Lower lobe of right lung (tissue), 2 donors: ENCODE results near the gene CEACAM16. TPM values are rescaled to one million over a fixed set of nuclear protein-coding genes. Genes with fewer than 3 reads are reported as not detected.
A peak's percentile ranks its signal among the peaks of the same experiment; 100 is the strongest.

Source experiments
- ATAC-seq, 2 donors: fragments of 200-7000 bp; cut with Tn5 transposase; one replicate each; pipeline ENCODE4 v1.9.1; 2020 to 2022; ENCODE audit warnings: mild to moderate bottlenecking in 2 of 2, moderate library complexity in 2 of 2
- DNase-seq: peaks from one replicate; pipeline ENCODE4 v3.0.0-alpha.2; 2020
- H3K27ac ChIP-seq: fragments of 200-600 bp; one replicate; pipeline ENCODE4 v1.8.0; 2022
- H3K27me3 ChIP-seq: fragments of 200-600 bp; one replicate; pipeline ENCODE4 v1.8.0; 2022; ENCODE audit warnings: low read depth
- H3K36me3 ChIP-seq: fragments of 200-600 bp; one replicate; pipeline ENCODE4 v1.8.0; 2022; ENCODE audit warnings: mild to moderate bottlenecking
- H3K4me1 ChIP-seq: fragments of 200-600 bp; one replicate; pipeline ENCODE4 v1.8.0; 2022
- H3K4me3 ChIP-seq: fragments of 200-600 bp; one replicate; pipeline ENCODE4 v1.8.0; 2022; ENCODE audit warnings: mild to moderate bottlenecking
- H3K9me3 ChIP-seq: fragments of 200-600 bp; one replicate; pipeline ENCODE4 v1.8.0; 2022
- CTCF ChIP-seq: fragments of 200-600 bp; IDR thresholded peaks from one replicate; pipeline ENCODE4 v1.8.0; 2022; ENCODE audit warnings: antibody characterized with exemption, mild to moderate bottlenecking
- intact Hi-C: fragments of 100-400 bp; cut with DNase I; formaldehyde crosslinking; loops from one replicate; pipeline ENCODE4 v1.11.0; 2022
- total RNA-seq: library from RNA; stranded (reverse); fragmentation: NEBNext Ultra II Directional; extraction: Animal tissue kit (Norgen Biotek cat#: 25700); gene quantifications from one replicate; pipeline ENCODE4 v1.2.1, GENCODE V29; 2021
- donor health status: DM: no; HTN: yes; CAD: no; lungs with severe emphysema.

CEACAM16 gene
- total RNA-seq, 1 donor from 2014 or later: not detected

- H3K4me1 ChIP-seq: peaks cover 4% of the 10 kb centered on the region
- no peak overlapping the region for H3K27ac ChIP-seq
- H3K36me3 ChIP-seq: no peaks in the 10 kb centered on the region
- no peak for DNase-seq
- H3K9me3 ChIP-seq: no peaks in the 10 kb centered on the region
- H3K27me3 ChIP-seq: no peaks in the 10 kb centered on the region
- intact Hi-C loops: no loop called here
- no peak overlapping the region for H3K4me3 ChIP-seq
- no peak for ATAC-seq
- TF ChIP-seq CTCF: no peak
Measured at GRCh38 chr19:44672226-44672625, 26.7 kb upstream of the CEACAM16 start.

GRCh38 chr19:44673510-44673909, 25.4 kb upstream of the CEACAM16 start:
- no peaks in the 10 kb centered on the region for H3K36me3 ChIP-seq
- intact Hi-C loops: no loop called here
- DNase-seq: no peak
- no peaks in the 10 kb centered on the region for H3K9me3 ChIP-seq
- no peak overlapping the region for H3K4me3 ChIP-seq
- no peak overlapping the region for H3K27ac ChIP-seq
- peaks cover 7% of the 10 kb centered on the region for H3K4me1 ChIP-seq
- no peaks in the 10 kb centered on the region for H3K27me3 ChIP-seq
- TF ChIP-seq CTCF: no peak
- no peak for ATAC-seq

- DNase-seq: no peak
- no peak for ATAC-seq
- Histone ChIP-seq H3K4me1 (peaks cover 7% of the 10 kb centered on the region), H3K27ac (no peak overlapping the region), H3K36me3 (no peaks in the 10 kb centered on the region), H3K4me3 (no peak overlapping the region), H3K27me3 (no peaks in the 10 kb centered on the region), H3K9me3 (no peaks in the 10 kb centered on the region)
- intact Hi-C loops: no loop called here
- no peak for TF ChIP-seq CTCF
Measured at GRCh38 chr19:44675521-44675920, 23.4 kb upstream of the CEACAM16 start.

- no peaks in the 10 kb centered on the region for H3K9me3 ChIP-seq
- no peak overlapping the region for H3K4me3 ChIP-seq
- no peaks in the 10 kb centered on the region for H3K27me3 ChIP-seq
- H3K27ac ChIP-seq: no peak overlapping the region
- no peak for DNase-seq
- no peak for TF ChIP-seq CTCF
- peak; percentile 25 to 29 for ATAC-seq
- H3K4me1 ChIP-seq: peaks cover 7% of the 10 kb centered on the region
- intact Hi-C loops: no loop called here
- no peaks in the 10 kb centered on the region for H3K36me3 ChIP-seq
Measured at GRCh38 chr19:44677019-44677811, 21.7 kb upstream of the CEACAM16 start.

- DNase-seq: no peak
- no peaks in the 10 kb centered on the region for H3K36me3 ChIP-seq
- no peaks in the 10 kb centered on the region for H3K27me3 ChIP-seq
- peaks cover 19% of the 10 kb centered on the region for H3K4me1 ChIP-seq
- no peak for ATAC-seq
- H3K27ac ChIP-seq: no peak overlapping the region
- no peak for TF ChIP-seq CTCF
- no peak overlapping the region for H3K4me3 ChIP-seq
- intact Hi-C loops: no loop called here
- H3K9me3 ChIP-seq: no peaks in the 10 kb centered on the region
Measured at GRCh38 chr19:44680536-44680935, 18.4 kb upstream of the CEACAM16 start.
